SK-N-MC (cell line): Measurements from ENCODE around the gene TBC1D17.

Experiments used
- EZH2 ChIP-seq: fragments of 200-600 bp; sonication (generic); IDR thresholded peaks from one replicate; pipeline ENCODE4 v1.6.1; 2017; ENCODE audit warnings: antibody characterized with exemption
- FOXP2 ChIP-seq: optimal IDR thresholded peaks from 2 replicates; pipeline ENCODE3; 2011; ENCODE audit warnings: mild to moderate bottlenecking, moderate library complexity; ENCODE audit not compliant: insufficient read depth; ENCODE audit errors: extremely low read length, control extremely low read depth
- POLR2AphosphoS5 ChIP-seq: IDR thresholded peaks from 2 replicates; pipeline ENCODE4 v1.6.1; 2012; ENCODE audit warnings: mild to moderate bottlenecking, low read depth, low read length, borderline replicate concordance

GRCh38 chr19:49837009-49837310 lies 40.5 kb upstream of the TBC1D17 start:
- TF ChIP-seq POLR2AphosphoS5 (no peak), EZH2 (no peak), FOXP2 (no peak)
